Breast epithelium (tissue), 3 donors: ENCODE results near the gene OR51M1.

ENCODE experiments used
- CTCF ChIP-seq, 3 donors: fragments of 450-650 bp; IDR thresholded peaks; one replicate each; pipeline ENCODE4 v1.5.1; 2016 to 2017; ENCODE audit warnings: antibody characterized with exemption in 3 of 3, mild to moderate bottlenecking in 3 of 3, moderate library complexity in 3 of 3
- POLR2A ChIP-seq: fragments of 450-650 bp; IDR thresholded peaks from one replicate; pipeline ENCODE4 v1.6.1; 2016; ENCODE audit warnings: antibody characterized with exemption, mild to moderate bottlenecking, moderate library complexity

- TF ChIP-seq CTCF (IDR thresholded peaks at IDR 0.05) (no peak), POLR2A (no peak)
Measured at GRCh38 chr11:5343474-5344335, 39.9 kb upstream of the OR51M1 start, which contains the start of gene OR51B5.
